ENCODE results near the gene CHPF2. TPM values are rescaled to one million over a fixed set of nuclear protein-coding genes. Genes with fewer than 3 reads are reported as not detected.

Gene CHPF2
- total RNA-seq, 1 donor from 2014 or later: 34.7 TPM

DNA sequence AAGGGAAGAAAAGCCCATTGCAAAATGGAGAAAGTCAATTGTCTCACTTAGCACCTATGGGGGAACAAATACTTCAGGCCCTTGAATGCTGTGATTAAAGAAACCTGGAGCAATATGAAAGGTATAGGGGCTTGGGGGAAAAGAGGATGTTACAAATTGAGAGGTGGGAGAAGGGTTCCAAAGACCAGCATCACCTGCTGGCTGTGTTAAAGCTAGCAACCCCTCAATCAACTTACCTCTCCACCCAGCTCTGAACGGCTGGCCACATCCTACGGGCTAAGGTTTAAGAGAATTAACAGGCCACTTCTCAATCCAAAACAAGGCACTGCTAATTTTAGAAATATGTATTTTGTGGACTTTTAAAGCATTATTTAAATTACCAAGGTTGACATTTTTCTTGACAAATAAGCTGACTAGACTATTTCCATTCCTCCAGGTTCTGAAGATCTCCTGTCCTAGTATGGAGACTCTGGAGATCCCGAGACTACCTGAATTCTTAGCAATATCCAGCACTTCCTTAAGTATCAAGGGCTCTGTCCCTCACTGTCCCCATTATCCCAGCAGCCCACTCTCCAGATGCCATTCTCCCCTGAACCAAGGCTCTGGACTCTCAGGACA lies 21.0 kb upstream of the CHPF2 start:
- Histone ChIP-seq H3K9me3 (no peaks in the 10 kb centered on the region), H3K4me3 (no peak overlapping the region), H3K36me3 (peaks cover 44% of the 10 kb centered on the region), H3K4me1 (no peaks in the 10 kb centered on the region), H3K27ac (no peak overlapping the region), H3K27me3 (ENCODE audit: low read depth) (peaks cover 7% of the 10 kb centered on the region)
- ATAC-seq: no peak
- intact Hi-C loops (cut with DNase I): no loop called here
- no peak for DNase-seq
- TF ChIP-seq, protein P1, sequence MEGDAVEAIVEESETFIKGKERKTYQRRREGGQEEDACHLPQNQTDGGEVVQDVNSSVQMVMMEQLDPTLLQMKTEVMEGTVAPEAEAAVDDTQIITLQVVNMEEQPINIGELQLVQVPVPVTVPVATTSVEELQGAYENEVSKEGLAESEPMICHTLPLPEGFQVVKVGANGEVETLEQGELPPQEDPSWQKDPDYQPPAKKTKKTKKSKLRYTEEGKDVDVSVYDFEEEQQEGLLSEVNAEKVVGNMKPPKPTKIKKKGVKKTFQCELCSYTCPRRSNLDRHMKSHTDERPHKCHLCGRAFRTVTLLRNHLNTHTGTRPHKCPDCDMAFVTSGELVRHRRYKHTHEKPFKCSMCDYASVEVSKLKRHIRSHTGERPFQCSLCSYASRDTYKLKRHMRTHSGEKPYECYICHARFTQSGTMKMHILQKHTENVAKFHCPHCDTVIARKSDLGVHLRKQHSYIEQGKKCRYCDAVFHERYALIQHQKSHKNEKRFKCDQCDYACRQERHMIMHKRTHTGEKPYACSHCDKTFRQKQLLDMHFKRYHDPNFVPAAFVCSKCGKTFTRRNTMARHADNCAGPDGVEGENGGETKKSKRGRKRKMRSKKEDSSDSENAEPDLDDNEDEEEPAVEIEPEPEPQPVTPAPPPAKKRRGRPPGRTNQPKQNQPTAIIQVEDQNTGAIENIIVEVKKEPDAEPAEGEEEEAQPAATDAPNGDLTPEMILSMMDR (IDR thresholded peaks at IDR 0.05): no peak

DNA sequence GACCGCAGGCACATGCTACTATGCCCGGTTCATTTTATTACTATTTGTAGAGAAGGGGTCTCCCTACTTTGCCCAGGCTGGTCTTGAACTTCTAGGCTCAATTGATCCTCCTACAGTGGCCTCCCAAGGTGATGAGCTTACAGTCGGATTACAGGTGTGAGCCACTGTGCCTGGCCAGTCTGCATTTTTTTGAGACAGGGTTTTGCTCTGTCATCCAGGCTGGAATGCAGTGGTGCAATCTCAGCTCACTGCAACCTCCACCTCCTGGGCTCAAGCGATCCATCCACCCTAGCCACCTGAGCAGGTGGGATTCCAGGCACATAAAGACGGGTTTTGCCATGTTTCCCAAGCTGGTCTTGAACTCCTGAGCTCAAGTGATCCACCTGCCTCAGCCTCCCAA lies 19.7 kb upstream of the CHPF2 start:
- ATAC-seq: no peak
- TF ChIP-seq, protein P1 (IDR thresholded peaks at IDR 0.05): no peak
- intact Hi-C loops (cut with DNase I): no loop called here

GRCh38 chr7:151213826-151214225 lies 18.5 kb upstream of the CHPF2 start:
- no peaks in the 10 kb centered on the region for H3K4me1 ChIP-seq
- no peak for DNase-seq
- TF ChIP-seq, protein P1 (IDR thresholded peaks at IDR 0.05): no peak
- intact Hi-C loops (cut with DNase I): no loop called here
- peaks cover 69% of the 10 kb centered on the region for H3K36me3 ChIP-seq
- H3K9me3 ChIP-seq: no peaks in the 10 kb centered on the region
- no peak overlapping the region for H3K4me3 ChIP-seq
- ATAC-seq: no peak
- no peaks in the 10 kb centered on the region for H3K27me3 ChIP-seq (ENCODE audit: low read depth)
- no peak overlapping the region for H3K27ac ChIP-seq

More for the DNA sequence above, 19.7 kb upstream of the CHPF2 start:
- DNase-seq: no peak
- no peak overlapping the region for H3K4me3 ChIP-seq
- no peaks in the 10 kb centered on the region for H3K27me3 ChIP-seq (ENCODE audit: low read depth)
- H3K9me3 ChIP-seq: no peaks in the 10 kb centered on the region
- no peak overlapping the region for H3K27ac ChIP-seq
- no peaks in the 10 kb centered on the region for H3K4me1 ChIP-seq
- peaks cover 57% of the 10 kb centered on the region for H3K36me3 ChIP-seq

DNA sequence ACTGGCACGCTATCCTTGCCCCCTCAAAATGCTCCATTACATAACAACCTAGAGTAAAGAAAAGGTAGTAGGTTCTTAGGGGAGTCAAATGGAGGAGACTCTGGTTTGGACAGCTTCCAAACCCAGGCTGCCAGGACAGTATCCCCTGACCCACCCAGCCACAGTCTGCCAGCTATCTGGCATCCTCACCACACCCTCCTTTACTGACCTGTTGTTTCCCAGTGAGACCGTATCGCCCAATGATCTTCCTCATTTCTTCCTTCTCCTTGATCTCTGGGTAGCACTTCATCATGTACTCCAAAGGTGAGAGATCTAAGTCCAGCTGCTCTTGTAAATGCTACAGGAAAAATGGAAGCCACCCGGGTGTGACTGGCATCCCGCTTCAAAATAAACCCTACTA lies 16.9 kb upstream of the CHPF2 start:
- no peaks in the 10 kb centered on the region for H3K4me1 ChIP-seq
- intact Hi-C loops (cut with DNase I): no loop called here
- no peaks in the 10 kb centered on the region for H3K9me3 ChIP-seq
- no peak overlapping the region for H3K27ac ChIP-seq
- no peak for ATAC-seq
- H3K4me3 ChIP-seq: no peak overlapping the region
- peaks cover 85% of the 10 kb centered on the region for H3K36me3 ChIP-seq
- DNase-seq: no peak
- H3K27me3 ChIP-seq (ENCODE audit: low read depth): no peaks in the 10 kb centered on the region
- TF ChIP-seq, protein P1 (IDR thresholded peaks at IDR 0.05): no peak

DNA sequence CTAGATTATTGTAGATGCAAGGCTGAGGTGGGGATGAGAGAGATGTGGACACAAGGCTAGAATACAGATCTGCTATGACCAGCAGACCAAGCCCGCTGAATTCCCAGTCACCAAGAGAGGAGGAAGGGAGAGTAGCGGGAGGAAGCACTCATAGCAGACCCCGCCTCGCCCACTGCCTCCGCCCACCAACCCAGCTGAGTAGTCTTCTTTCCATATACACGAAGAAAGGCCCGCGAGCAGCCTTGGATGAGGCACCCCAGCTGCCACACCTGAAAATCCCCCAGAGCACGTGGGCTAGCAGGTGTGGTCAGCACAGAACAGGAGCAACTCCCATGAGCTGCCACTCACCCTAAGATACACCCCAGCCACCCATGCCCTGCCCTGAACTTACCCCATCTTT lies 14.1 kb upstream of the CHPF2 start:
- DNase-seq: no peak
- H3K27ac ChIP-seq: no peak overlapping the region

More for the DNA sequence above, 14.1 kb upstream of the CHPF2 start:
- Histone ChIP-seq H3K9me3 (no peaks in the 10 kb centered on the region), H3K27me3 (ENCODE audit: low read depth) (no peaks in the 10 kb centered on the region), H3K36me3 (peaks cover 99% of the 10 kb centered on the region), H3K4me3 (no peak overlapping the region), H3K4me1 (no peaks in the 10 kb centered on the region)
- intact Hi-C loops (cut with DNase I): no loop called here
- ATAC-seq: no peak
- TF ChIP-seq, protein P1 (IDR thresholded peaks at IDR 0.05): no peak

All from lower lobe of right lung (tissue), 2 donors.